ENCODE measurements around the gene LEMD3.

GRCh38 chr12:65204886-65205525 lies 35.6 kb downstream of the LEMD3 start:
- TF ChIP-seq POLR2A (IDR thresholded peaks at IDR 0.05; ENCODE audit: low read length) = no peak
- TF ChIP-seq CTCF (IDR thresholded peaks at IDR 0.05) = no peak

All from A549 (cell line).